WI38 (cell line): ENCODE results near the gene PTBP3.

Experiments used
- H3K4me3 ChIP-seq: 2 replicates; pipeline ENCODE4 v1.5.1; 2011; ENCODE audit warnings: low read depth, mild to moderate bottlenecking, control low read depth, low read length
- CTCF ChIP-seq: IDR thresholded peaks from 2 replicates; pipeline ENCODE4 v1.5.1; 2012; ENCODE audit warnings: low read depth, mild to moderate bottlenecking, control low read depth, low read length

PTBP3 gene

GRCh38 chr9:112265391-112265790 lies 68.0 kb downstream of the PTBP3 start:
- no peak for TF ChIP-seq CTCF
- no peak overlapping the region for H3K4me3 ChIP-seq

GRCh38 chr9:112262577-112262976 lies 70.8 kb downstream of the PTBP3 start:
- no peak for TF ChIP-seq CTCF

GRCh38 chr9:112261133-112261532 lies 72.3 kb downstream of the PTBP3 start:
- H3K4me3 ChIP-seq: no peak overlapping the region
- TF ChIP-seq CTCF: no peak

More at GRCh38 chr9:112262577-112262976, 70.8 kb downstream of the PTBP3 start:
- H3K4me3 ChIP-seq: no peak overlapping the region

GRCh38 chr9:112258106-112258505 lies 75.3 kb downstream of the PTBP3 start:
- no peak overlapping the region for H3K4me3 ChIP-seq
- no peak for TF ChIP-seq CTCF

- H3K4me3 ChIP-seq: no peak overlapping the region
- TF ChIP-seq CTCF: no peak
These were observed 81.2 kb downstream of the PTBP3 start for GRCh38 chr9:112252194-112252593.

- no peak overlapping the region for H3K4me3 ChIP-seq
- TF ChIP-seq CTCF: no peak
These were observed 84.1 kb downstream of the PTBP3 start for GRCh38 chr9:112249277-112249676.

GRCh38 chr9:112248722-112249121 lies 84.7 kb downstream of the PTBP3 start:
- no peak for TF ChIP-seq CTCF
- no peak overlapping the region for H3K4me3 ChIP-seq
